IgD-negative memory B cell (primary cell): Measurements from ENCODE around the gene PDIA6. TPM values are rescaled to one million over a fixed set of nuclear protein-coding genes. Genes with fewer than 3 reads are reported as not detected.

Source experiments
- H3K27ac Mint-ChIP-seq, 3 donors: one replicate each; pipeline ENCODE4 v1.8.0; 2020 to 2022; ENCODE audit warnings: mild to moderate bottlenecking in 3 of 3, mixed read lengths in 3 of 3, moderate library complexity in 1 of 3
- H3K27me3 Mint-ChIP-seq: one replicate; pipeline ENCODE4 v1.8.0; 2021; ENCODE audit warnings: mixed read lengths
- H3K36me3 Mint-ChIP-seq: one replicate; pipeline ENCODE4 v1.8.0; 2020; ENCODE audit warnings: mild to moderate bottlenecking, mixed read lengths
- H3K4me1 Mint-ChIP-seq, 3 donors: one replicate each; pipeline ENCODE4 v1.8.0; 2020 to 2022; ENCODE audit warnings: mixed read lengths in 3 of 3, mild to moderate bottlenecking in 1 of 3
- H3K4me3 Mint-ChIP-seq, 4 donors: one replicate each; pipeline ENCODE4 v1.8.0; 2020 to 2022; ENCODE audit warnings: mild to moderate bottlenecking in 4 of 4, mixed read lengths in 4 of 4, moderate library complexity in 3 of 4
- H3K9me3 Mint-ChIP-seq, 3 donors: one replicate each; pipeline ENCODE4 v1.8.0; 2020 to 2021; ENCODE audit warnings: mixed read lengths in 3 of 3, mild to moderate bottlenecking in 1 of 3
- polyA plus RNA-seq: library from polyadenylated mRNA; unstranded; fragments of 300-500 nt; fragmentation: Illumina TruSeq; gene quantifications from one replicate; pipeline ENCODE4 v1.2.3, GENCODE V29; 2021

Gene PDIA6
- 135 TPM for polyA plus RNA-seq

GRCh38 chr2:10812362-10813162 is at the start of gene PDIA6:
PDIA6 (minus strand) TSS chr2:10812785; CDS start chr2:10812696, 89 bp downstream.
- peaks cover 29 to 35% (median 31%) of the 10 kb centered on the region in 3 donors for H3K4me1 Mint-ChIP-seq
- peaks cover under 1% of the 10 kb centered on the region for H3K36me3 Mint-ChIP-seq

GRCh38 chr2:10862330-10862729 is 49.7 kb upstream of the PDIA6 start:
- Mint-ChIP-seq H3K4me1 (peaks cover 18 to 20% (median 19%) of the 10 kb centered on the region in 3 donors), H3K4me3 (no peak overlapping the region), H3K27ac (no peak overlapping the region), H3K36me3 (peaks cover 2% of the 10 kb centered on the region), H3K27me3 (peaks cover 14% of the 10 kb centered on the region), H3K9me3 (no peaks in the 10 kb centered on the region)

More at GRCh38 chr2:10812362-10813162, at the start of gene PDIA6:
- H3K4me3 Mint-ChIP-seq, result peak within 1 kb of the TSS; percentile 65 to 98 (median 94)
- H3K27me3 Mint-ChIP-seq, result no peaks in the 10 kb centered on the region
- H3K27ac Mint-ChIP-seq, result peak within 1 kb of the TSS; percentile 72 to 98 (median 93)
- no peaks in the 10 kb centered on the region for H3K9me3 Mint-ChIP-seq

GRCh38 chr2:10861765-10862164 is 49.2 kb upstream of the PDIA6 start:
- H3K27ac Mint-ChIP-seq, result no peak overlapping the region
- peaks cover 14% of the 10 kb centered on the region for H3K27me3 Mint-ChIP-seq
- peaks cover 2% of the 10 kb centered on the region for H3K36me3 Mint-ChIP-seq
- H3K4me1 Mint-ChIP-seq, result peaks cover 18 to 20% (median 19%) of the 10 kb centered on the region in 3 donors
- no peaks in the 10 kb centered on the region for H3K9me3 Mint-ChIP-seq
- H3K4me3 Mint-ChIP-seq, result peak overlapping the region in 1 of 4 donors; percentile 51

- Mint-ChIP-seq H3K27ac (no peak overlapping the region), H3K27me3 (peaks cover 16% of the 10 kb centered on the region), H3K4me1 (peaks cover 18 to 19% (median 18%) of the 10 kb centered on the region in 3 donors), H3K9me3 (no peaks in the 10 kb centered on the region), H3K36me3 (peaks cover 2% of the 10 kb centered on the region), H3K4me3 (no peak overlapping the region)
Measured at GRCh38 chr2:10860814-10861325, 48.3 kb upstream of the PDIA6 start.

GRCh38 chr2:10860081-10860813 is 47.7 kb upstream of the PDIA6 start:
- no peak overlapping the region for H3K4me3 Mint-ChIP-seq
- peaks cover 13 to 18% (median 16%) of the 10 kb centered on the region in 3 donors for H3K4me1 Mint-ChIP-seq
- peaks cover 2% of the 10 kb centered on the region for H3K36me3 Mint-ChIP-seq
- no peaks in the 10 kb centered on the region for H3K9me3 Mint-ChIP-seq
- peak overlapping the region in 1 of 3 donors; percentile 31 for H3K27ac Mint-ChIP-seq
- peaks cover 17% of the 10 kb centered on the region for H3K27me3 Mint-ChIP-seq

GRCh38 chr2:10859278-10859677 is 46.7 kb upstream of the PDIA6 start:
- no peaks in the 10 kb centered on the region for H3K9me3 Mint-ChIP-seq
- peaks cover 24% of the 10 kb centered on the region for H3K27me3 Mint-ChIP-seq
- peaks cover 6 to 8% (median 6%) of the 10 kb centered on the region in 3 donors for H3K4me1 Mint-ChIP-seq

GRCh38 chr2:10848541-10848940 is 36.0 kb upstream of the PDIA6 start:
- no peaks in the 10 kb centered on the region for H3K4me1 Mint-ChIP-seq
- no peaks in the 10 kb centered on the region for H3K36me3 Mint-ChIP-seq
- H3K27me3 Mint-ChIP-seq, result peaks cover 5% of the 10 kb centered on the region
- no peak overlapping the region for H3K4me3 Mint-ChIP-seq
- H3K27ac Mint-ChIP-seq, result no peak overlapping the region
- peaks cover 0 to 5% (median 0%) of the 10 kb centered on the region in 3 donors for H3K9me3 Mint-ChIP-seq

More at GRCh38 chr2:10859278-10859677, 46.7 kb upstream of the PDIA6 start:
- H3K27ac Mint-ChIP-seq, result no peak overlapping the region
- H3K36me3 Mint-ChIP-seq, result no peaks in the 10 kb centered on the region
- no peak overlapping the region for H3K4me3 Mint-ChIP-seq

GRCh38 chr2:10847008-10847407 is 34.4 kb upstream of the PDIA6 start:
- peaks cover 7% of the 10 kb centered on the region for H3K27me3 Mint-ChIP-seq
- H3K9me3 Mint-ChIP-seq, result peaks cover 0 to 9% (median 6%) of the 10 kb centered on the region in 3 donors
- H3K36me3 Mint-ChIP-seq, result peaks cover 4% of the 10 kb centered on the region
- H3K27ac Mint-ChIP-seq, result peak overlapping the region in 1 of 3 donors; percentile 79
- H3K4me1 Mint-ChIP-seq, result peaks cover 0 to 2% (median 0%) of the 10 kb centered on the region in 3 donors
- H3K4me3 Mint-ChIP-seq, result peak overlapping the region in 1 of 4 donors; percentile 69

- H3K9me3 Mint-ChIP-seq, result peaks cover 1 to 9% (median 9%) of the 10 kb centered on the region in 3 donors
- peaks cover 0 to 2% (median 0%) of the 10 kb centered on the region in 3 donors for H3K4me1 Mint-ChIP-seq
Measured at GRCh38 chr2:10846110-10846861, 33.7 kb upstream of the PDIA6 start.

GRCh38 chr2:10845640-10846039 is 33.1 kb upstream of the PDIA6 start:
- H3K27ac Mint-ChIP-seq, result no peak overlapping the region
- H3K9me3 Mint-ChIP-seq, result peaks cover 3 to 12% (median 11%) of the 10 kb centered on the region in 3 donors
- H3K36me3 Mint-ChIP-seq, result peaks cover 4% of the 10 kb centered on the region
- H3K4me1 Mint-ChIP-seq, result peaks cover 0 to 2% (median 0%) of the 10 kb centered on the region in 3 donors
- H3K27me3 Mint-ChIP-seq, result peaks cover 9% of the 10 kb centered on the region
- H3K4me3 Mint-ChIP-seq, result no peak overlapping the region

More at GRCh38 chr2:10846110-10846861, 33.7 kb upstream of the PDIA6 start:
- Mint-ChIP-seq H3K36me3 (peaks cover 4% of the 10 kb centered on the region), H3K27me3 (peaks cover 7% of the 10 kb centered on the region), H3K27ac (no peak overlapping the region), H3K4me3 (no peak overlapping the region)

GRCh38 chr2:10844097-10844496 is 31.5 kb upstream of the PDIA6 start:
- H3K4me3 Mint-ChIP-seq, result no peak overlapping the region
- H3K27me3 Mint-ChIP-seq, result peaks cover 11% of the 10 kb centered on the region

GRCh38 chr2:10842506-10842905 is 29.9 kb upstream of the PDIA6 start:
- Mint-ChIP-seq H3K36me3 (peaks cover 4% of the 10 kb centered on the region), H3K9me3 (peaks cover 5 to 20% (median 17%) of the 10 kb centered on the region in 3 donors), H3K27me3 (peaks cover 20% of the 10 kb centered on the region), H3K4me1 (peaks cover 0 to 2% (median 0%) of the 10 kb centered on the region in 3 donors), H3K27ac (no peak overlapping the region), H3K4me3 (no peak overlapping the region)

More at GRCh38 chr2:10844097-10844496, 31.5 kb upstream of the PDIA6 start:
- H3K4me1 Mint-ChIP-seq, result peaks cover 0 to 2% (median 0%) of the 10 kb centered on the region in 3 donors
- H3K36me3 Mint-ChIP-seq, result peaks cover 4% of the 10 kb centered on the region
- H3K9me3 Mint-ChIP-seq, result peaks cover 5 to 20% (median 17%) of the 10 kb centered on the region in 3 donors
- H3K27ac Mint-ChIP-seq, result no peak overlapping the region

- peaks cover 24% of the 10 kb centered on the region for H3K27me3 Mint-ChIP-seq
- peaks cover 0 to 2% (median 0%) of the 10 kb centered on the region in 3 donors for H3K4me1 Mint-ChIP-seq
- peak overlapping the region in 1 of 3 donors; percentile 16 for H3K27ac Mint-ChIP-seq
- peaks cover 5 to 20% (median 17%) of the 10 kb centered on the region in 3 donors for H3K9me3 Mint-ChIP-seq
- H3K4me3 Mint-ChIP-seq, result peak overlapping the region in 1 of 4 donors; percentile 3
- peaks cover 4% of the 10 kb centered on the region for H3K36me3 Mint-ChIP-seq
Measured at GRCh38 chr2:10841547-10842219, 29.1 kb upstream of the PDIA6 start.
